ENCODE results near the gene ZNF521.

ZNF521 gene

DNA sequence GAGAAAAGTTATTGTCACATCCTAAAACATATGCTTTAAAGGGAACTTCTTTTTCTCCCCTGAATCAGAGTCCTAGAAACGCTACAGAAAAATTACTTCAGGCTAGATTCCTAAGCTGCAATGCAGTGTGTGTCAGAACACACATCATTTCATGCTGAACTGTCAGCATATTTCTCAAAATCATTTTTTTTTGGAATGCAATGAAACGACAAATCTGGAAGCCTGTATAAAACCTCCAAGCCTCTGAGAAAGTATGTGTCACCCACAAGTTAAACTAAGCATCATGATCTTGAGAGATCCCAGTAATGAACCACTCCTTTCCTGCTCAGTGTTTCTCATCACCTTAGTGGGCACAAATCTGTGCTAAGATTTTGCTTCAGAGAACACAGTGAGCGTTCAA lies 276.2 kb downstream of the ZNF521 start:
- no peak for DNase-seq (ENCODE audit: low read depth in 2 of 2)

DNA sequence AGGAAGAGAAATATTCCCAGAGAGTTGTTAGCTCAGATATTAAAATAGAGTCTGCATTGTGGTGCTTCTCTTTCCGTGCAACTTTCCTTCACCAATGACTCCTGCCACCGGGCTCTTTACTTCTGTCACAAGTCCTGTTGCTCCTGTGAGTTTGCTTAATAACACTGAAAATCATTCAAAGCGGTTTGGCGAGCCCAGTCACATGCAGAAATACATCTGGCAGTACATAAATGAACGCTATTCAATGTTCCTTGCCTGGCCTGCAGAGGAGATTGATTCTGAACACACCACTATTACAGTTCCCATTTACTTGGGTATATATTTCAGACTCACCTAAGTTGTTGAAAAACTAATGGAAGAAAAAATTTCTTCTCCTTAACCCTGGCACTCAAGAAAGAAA lies 276.6 kb downstream of the ZNF521 start:
- no peak for DNase-seq (ENCODE audit: low read depth in 2 of 2)

DNA sequence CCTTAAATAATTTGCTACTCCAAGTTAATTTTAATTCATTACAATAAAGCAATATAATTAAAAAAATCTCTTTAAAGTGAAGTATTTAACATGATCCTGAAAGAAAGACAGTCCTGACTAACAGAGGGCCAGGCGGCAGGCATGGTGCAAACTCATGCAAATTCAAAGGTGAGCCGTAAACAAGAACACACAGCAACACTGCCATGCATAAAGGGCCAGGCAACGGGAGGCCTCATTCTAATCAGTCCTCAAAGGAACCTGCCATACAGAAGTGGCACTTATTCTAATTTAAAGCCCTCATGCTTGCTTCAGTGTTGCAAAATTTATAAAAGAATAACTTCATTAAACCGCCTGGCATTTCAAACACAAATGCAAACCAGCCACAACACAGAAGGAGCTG lies 277.0 kb downstream of the ZNF521 start:
- no peak for DNase-seq (ENCODE audit: low read depth in 2 of 2)

DNA sequence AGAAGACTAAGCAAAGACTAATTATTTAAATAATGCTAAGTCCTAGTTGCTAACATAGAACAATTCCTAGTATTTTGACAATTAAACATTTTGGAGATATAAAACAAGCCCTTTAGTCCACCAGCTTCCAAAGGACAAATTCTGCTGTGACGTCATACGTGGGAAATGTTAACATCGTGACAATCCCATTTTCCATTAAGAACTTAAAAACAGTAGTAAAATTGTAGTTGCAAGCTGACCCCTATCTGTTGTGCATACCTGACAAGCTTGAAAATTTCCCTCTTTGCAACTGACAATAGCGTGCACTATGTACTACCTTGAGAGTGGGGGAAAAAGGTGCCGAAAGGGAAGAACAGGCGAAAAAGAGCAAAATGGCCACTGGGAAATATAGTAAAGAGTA lies 279.8 kb downstream of the ZNF521 start:
- no peak for DNase-seq (ENCODE audit: low read depth in 2 of 2)

DNA sequence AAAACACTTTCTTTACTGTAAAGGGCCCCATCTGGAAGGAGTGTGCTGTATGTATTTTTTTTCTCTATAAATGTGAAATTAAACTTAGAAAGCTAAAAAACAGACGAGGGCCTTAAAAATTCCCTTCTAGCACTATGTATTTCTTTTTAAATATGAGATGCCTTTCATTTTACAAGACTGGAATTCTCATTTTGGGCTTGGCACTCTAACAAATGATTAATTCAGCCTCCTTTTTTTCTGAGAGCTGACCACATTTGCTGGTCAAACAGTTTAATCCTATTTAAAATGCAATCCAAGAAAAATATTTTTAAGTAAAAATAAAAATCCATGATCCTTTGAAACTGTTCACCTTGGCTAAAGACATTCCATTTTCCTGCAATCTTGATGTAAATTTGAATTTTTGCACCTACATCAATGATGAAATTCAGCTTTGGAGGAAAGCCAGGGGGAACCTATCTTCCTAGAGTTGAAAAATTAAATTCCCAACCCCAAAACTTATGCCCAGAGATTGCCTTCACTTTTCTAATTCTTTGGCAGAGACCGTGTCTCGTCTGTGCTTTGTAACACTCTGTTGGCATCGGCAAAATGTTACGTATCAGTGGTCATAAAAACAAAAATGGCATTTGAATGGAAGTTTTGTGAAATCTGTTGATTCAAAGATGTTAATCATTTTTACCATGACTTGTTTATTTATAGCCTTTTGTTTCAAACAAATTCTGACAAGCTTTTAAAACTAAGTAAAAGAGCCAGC lies 284.5 kb downstream of the ZNF521 start:
- no peak for DNase-seq (ENCODE audit: low read depth in 2 of 2)

DNA sequence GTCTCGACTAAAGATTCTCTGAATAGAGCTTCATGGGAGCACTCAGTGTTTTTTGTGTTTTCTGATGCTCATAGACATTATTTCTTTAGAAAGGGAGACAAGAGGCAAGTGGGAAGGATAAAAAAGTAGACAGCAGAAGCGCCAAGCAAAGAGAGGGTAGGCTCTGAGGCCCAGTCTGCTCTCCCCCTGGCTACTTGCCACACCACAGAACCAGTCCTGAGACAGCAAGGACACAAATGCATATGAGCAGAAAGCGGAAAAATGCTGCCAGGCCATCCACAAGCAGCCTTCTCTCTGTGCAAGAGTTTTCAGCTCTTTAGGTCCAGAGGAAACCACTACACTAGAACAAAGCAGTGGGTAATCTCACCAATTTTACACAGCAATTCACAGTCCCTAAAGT lies 285.4 kb downstream of the ZNF521 start:
- no peak for DNase-seq (ENCODE audit: low read depth in 2 of 2)

DNA sequence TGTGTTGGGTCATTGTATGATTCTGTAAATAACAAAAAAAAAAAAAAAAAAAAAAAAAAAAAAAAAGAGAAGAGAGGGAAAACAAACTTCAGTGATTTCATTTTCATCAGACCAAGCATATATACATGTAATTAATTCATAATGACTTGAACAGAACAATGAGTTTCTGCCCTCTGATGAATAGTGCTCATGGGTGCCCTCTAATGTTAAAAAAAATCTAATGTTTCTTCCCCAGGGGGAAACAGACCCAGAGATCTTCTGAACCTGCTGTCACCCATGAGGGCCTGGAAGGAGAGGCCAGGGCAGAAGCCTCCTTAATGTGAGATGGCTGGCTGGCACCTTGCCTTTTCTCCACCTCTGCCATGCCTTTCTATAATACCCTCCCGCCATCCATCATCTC lies 289.2 kb downstream of the ZNF521 start:
- DNase-seq (ENCODE audit: low read depth in 2 of 2), result no peak

DNA sequence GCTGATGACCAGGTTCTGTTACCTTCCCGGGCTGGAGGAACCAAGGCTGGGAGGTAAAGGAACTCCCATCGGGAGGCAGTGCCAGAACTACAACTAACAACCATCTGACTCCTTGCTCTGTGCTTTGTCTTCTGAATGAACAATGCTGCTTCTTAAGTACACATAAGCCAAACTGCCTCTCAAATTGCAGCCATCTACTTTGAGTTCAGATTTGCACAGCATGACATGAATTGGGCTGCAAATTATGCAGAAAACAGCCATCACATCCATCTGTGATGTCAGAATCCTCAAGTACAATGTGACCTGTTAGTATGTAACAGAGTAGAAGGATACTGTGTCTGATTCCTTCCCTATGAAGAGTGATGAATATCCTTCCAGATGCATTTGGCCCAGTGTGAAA lies 290.6 kb downstream of the ZNF521 start:
- no peak for DNase-seq (ENCODE audit: low read depth in 2 of 2)

DNA sequence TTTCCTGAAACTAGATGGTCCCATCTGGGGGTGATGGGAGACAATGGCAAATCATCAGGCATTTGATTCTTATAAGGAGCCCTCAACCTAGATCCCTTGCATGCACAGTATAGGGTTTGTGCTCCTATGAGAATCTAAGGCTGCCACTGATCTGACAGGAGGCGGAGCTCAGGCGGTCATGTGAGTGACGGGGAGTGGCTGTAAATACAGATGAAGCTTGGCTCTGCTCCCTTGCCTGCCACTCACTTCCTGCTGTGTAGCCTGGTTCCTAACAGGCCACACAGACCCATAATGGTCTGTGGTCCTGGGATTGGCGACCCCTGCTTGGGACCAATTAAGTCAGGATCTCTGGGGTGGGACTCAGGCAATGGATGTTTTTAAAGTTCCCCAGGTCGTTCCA lies 293.4 kb downstream of the ZNF521 start:
- DNase-seq (ENCODE audit: low read depth in 2 of 2), result no peak

DNA sequence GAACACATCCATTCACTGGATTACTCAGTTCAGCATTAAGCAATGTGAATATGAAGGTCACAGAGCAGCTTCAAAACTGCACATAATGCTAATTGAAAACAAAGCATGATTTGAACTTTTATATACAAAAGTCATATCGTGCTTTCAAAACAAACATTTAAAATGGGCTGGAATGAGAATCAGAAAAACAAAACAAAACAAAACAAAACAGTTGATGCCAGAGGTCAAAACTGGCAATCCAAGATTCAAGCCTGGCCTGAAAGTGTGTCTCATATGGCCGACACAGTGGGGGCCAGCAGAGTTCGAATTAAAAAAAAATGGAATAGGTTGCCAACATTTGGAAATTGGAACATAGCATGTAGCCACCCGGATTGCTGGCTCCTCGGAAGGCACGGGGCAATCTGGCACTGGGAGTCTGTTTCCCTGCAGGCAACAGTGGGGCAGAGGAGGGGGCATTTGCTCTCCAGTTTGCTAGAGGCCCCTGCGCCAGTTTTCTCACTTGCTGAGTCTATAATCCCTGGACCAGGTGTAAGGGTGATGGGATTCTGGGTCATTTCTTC lies 294.4 kb downstream of the ZNF521 start:
- no peak for DNase-seq (ENCODE audit: low read depth in 2 of 2)

DNA sequence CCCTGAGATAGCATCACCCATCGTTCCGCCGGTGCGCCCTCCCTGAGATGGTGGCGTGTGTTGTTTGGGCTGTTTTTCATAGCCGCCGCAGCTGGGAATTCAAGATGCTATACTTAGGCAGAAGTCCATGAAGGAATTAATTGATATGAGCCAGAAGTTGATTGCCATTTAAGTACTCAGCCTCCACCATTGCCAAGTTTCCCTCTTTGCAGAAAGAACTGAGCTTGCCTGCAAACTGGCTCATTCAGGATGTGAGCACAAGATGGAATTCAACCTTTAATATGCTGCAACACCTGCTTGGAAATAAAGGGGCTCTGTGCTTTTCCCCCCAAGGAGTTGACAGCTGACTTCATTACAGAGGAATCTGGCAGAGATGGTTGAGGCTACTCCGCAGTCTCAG lies 295.5 kb downstream of the ZNF521 start:
- no peak for DNase-seq (ENCODE audit: low read depth in 2 of 2)

DNA sequence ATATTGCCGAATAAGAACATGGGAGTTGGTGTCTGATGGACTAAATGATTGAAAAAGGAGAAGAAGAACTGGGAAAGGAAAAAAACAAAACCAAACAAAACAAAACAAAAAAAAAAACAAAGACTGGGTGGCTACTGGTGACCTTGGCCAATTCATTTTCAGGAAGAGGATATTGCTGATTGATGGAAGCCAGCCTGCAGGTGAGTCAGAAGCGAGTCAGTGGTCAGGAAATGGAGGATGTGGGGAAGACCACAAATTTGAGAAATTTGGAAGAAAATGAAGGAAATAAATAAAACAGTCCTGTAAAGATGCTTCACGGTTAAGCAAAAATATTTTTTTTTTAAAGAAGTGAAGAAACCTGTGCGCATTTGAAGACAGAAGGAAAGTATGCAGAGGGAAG lies 296.9 kb downstream of the ZNF521 start:
- no peak for DNase-seq (ENCODE audit: low read depth in 2 of 2)

DNA sequence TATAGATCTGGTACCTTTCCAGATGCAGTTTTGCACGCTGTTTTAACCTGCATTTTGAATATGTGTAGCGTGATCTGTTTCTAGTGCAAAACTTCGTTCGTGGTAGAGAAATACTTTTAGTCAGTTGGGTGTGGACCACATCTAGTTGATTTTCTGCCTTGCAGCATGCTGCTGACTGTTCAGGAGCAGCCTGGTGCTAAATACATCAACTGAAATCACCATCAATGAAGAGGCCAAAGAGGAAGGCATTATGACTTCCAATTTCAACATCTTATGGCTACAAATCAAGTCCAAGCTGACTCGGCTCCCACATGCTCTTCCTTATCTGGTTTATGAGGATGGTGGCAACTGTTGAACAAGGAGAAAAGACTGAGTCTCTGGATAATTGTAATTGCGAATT lies 298.5 kb downstream of the ZNF521 start:
- DNase-seq (ENCODE audit: low read depth in 2 of 2), result no peak

DNA sequence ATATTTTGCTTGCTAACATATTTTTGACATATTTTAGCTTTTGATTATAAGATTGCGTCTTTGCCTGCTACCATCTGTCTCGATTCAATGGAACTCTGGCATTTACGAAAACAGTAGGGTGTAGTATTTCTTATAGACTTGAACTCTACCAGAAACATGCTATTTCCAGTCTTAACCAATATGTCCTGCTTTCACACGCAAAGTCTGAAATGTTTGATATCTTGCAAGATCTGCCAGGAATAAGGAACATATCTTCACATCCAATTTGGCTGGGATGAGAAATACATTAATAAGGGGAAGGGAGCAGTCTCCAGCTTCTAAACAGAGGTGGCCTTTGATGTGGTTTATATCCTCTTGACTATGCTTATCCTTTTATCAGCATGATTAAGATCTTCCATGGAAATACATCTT lies 299.4 kb downstream of the ZNF521 start:
- no peak for DNase-seq (ENCODE audit: low read depth in 2 of 2)

DNA sequence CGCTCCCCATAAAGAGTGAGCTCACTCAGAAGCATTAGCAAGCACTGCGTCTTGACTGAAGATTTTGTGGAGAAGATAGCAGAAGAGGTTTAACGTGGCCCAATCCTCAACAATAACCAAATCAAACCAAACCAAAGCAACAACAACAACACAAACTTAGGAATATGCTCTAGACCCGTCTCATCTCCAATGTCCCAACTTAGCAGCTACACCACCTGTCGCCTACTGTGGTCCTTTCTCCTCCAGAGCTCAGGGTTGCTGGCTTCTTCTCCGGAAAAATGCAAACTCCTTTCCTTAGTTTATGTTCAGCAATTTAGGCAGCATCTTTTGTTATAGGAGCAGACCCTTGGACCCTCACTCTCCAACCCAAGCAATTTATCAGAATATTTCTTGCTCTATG lies 301.4 kb downstream of the ZNF521 start:
- DNase-seq (ENCODE audit: low read depth in 2 of 2), result no peak

DNA sequence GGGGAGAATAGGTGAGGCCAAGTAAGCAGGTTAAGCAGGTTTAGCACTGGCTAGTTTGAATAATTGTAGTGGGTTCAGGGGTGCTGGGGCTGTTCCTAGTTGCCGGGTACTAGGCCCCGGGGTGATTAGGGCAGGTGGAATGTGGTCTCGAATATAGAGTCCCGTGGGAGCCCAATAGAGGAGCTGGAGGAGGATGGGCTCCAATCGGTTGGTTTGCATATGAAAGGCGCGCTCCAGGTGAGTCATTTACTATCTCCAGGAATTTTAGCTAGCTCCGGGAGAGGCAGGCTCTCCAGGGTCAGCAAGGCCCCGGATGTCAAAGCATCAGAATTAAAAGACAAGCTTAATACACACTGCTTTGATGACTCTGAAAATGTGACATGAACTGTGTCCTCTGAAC lies 304.0 kb downstream of the ZNF521 start:
- no peak for DNase-seq (ENCODE audit: low read depth in 2 of 2)

DNA sequence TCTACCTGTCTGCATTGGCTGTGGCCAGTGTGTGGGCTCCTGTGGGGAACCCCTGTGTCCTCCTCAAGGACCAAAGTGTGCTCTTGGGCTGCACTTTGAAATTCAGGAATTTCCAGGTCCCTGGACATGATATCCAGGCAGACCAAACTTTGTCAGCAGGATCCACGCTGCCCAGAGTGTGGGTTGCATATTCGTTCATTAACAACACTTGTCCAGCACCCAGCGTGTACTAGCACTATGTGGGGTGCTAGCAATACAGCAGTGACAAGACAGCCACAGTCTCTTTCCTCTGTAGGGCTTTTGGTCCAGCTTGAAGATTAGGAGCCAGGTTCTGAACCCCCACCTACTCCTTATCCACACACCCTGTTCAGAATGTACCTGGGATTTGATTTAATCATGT lies 304.5 kb downstream of the ZNF521 start:
- no peak for DNase-seq (ENCODE audit: low read depth in 2 of 2)

DNA sequence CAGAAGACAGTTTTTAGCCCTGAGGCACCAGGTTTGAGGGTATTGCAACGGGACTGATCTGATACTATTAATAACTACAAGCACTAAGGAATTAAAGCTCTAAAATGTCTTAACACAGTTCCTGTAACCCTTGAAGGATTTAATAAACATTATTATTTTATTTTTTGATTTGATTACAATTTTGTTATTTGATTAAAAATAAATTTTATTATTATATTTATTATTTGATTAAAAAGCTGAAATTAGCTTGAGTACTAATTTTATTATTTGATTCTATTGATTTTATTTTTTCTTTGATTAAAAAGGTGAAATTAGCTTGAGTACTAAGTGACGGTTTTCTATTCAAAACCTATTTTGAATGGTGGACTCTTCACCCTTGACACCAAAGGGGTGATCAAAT lies 307.3 kb downstream of the ZNF521 start:
- DNase-seq (ENCODE audit: low read depth in 2 of 2), result no peak

DNA sequence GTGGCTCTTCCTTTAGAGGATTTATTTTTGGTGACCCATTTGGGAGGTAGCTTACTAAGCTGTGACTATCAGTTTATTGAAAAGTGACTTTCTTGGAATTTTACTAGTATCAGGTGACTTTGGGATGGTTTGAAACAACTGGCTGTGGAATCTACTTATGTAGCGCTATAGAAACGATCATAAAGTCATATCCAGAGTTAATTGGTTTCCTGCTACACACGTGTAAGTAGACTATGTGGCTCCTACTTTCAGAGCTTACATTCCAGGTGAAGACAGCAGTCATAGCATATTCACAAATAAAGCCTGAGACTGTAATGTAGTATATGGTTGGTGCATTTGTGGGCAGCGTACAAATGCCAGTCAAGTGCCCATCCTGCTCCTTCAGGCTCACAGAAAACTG lies 308.9 kb downstream of the ZNF521 start:
- no peak for DNase-seq (ENCODE audit: low read depth in 2 of 2)

DNA sequence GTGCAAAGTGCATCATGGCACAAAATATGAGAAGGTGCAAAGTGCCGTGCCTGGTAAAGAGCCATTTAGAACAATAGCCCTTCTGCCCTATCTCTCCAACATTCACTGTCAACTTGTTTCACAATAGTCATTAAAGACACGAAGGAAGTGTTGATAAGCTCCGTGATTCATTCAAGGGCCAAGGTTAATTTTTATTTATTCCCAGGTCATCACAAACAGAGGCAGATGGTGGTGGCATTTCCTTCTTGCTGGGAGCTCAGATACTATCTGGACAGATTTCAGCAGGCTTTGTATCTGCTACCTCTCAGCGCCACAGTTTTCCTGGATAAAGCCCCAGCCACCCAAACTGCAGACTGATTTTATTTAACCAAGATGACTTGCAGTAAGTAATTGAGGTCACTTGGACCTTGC lies 309.3 kb downstream of the ZNF521 start:
- DNase-seq (ENCODE audit: low read depth in 2 of 2), result no peak

DNA sequence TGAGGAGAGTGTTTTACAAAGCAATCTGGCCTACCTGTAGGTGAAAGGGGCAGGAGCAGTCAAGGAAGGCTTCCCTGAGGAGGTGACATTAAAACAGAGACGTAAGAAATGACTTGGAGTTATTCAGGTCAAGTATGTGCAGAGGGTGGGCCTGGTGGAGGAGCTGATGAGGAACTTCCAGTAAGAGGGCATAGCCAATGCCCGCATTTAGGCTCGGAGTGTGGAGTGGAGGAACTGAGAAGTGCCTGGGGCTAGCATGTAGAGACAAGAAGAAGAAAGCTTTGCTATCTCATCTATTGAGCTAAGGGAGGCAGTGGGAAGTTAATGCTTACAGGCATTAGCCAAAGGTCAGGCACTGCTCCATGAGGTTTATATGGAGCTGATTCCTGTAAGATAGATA lies 312.2 kb downstream of the ZNF521 start:
- no peak for DNase-seq (ENCODE audit: low read depth in 2 of 2)

DNA sequence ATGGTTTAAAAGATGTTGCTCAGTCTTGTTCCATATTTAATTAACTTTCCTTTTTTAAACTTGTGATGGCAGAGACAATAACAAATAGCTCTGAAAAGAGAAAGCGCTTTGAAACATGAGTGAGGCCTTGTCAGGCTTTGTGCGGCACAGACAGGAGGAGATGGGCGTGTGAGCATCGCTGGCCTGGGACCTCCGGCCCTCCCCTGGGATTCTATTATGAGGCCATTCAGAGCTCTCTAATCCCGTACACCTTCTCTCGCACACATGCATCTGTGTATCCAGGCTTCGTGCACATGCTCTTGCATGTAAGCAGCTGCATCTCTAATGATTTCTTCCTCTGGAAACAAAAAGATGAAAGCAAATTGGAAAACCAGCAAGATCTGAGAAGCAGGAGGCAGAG lies 313.7 kb downstream of the ZNF521 start:
- no peak for DNase-seq (ENCODE audit: low read depth in 2 of 2)

DNA sequence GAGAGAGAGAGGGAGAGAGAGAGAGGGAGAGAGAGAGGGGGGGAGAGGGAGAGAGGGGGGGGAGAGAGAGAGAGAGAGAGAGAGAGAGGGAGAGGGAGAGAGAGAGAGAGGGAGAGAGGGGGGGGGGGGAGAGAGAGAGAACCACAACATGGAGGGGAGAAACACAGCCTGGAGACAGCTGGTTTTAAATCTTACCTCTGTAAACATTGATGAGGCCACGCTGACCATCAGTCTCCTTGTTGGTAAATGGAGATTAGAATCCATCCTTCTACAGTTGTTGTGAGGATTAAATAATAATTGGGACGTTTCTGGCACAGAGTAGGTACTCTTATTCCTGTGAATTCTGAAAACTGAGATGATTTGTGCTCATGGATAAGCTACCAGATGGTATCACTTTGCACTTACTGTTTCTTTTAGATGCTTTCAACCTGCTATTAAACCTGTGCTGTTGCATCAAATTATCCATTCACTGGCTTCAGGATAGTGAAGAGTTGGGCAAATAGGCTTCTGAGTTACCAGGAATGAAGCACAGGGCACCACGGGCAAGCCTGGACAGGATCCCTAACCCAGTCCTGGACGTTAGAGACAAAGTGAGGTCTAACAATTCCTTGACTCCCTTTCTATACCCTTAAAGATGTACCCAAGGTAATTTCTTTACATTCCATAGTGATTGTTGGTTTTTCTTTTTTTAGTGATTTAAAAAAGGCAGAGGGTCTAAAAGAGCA lies 318.1 kb downstream of the ZNF521 start:
- no peak for DNase-seq (ENCODE audit: low read depth in 2 of 2)

All from stimulated activated CD4-positive, alpha-beta T cell treated with anti-CD3 and anti-CD28 coated beads, Interleukin-12 subunit alpha, Interleukin-12 subunit beta, amount 100 ng/mL, for 24 hours (primary cell).